ENCODE measurements around the gene ATP6V0A4. TPM values are rescaled to one million over a fixed set of nuclear protein-coding genes. Genes with fewer than 3 reads are reported as not detected.

ATP6V0A4 gene
- polyA plus RNA-seq, 1 of the 3 experiments (the other 2 are of a cell fraction): not detected

GRCh38 chr7:138658889-138659288 is 139.1 kb downstream of the ATP6V0A4 start:
- no peak for DNase-seq
- ChIA-PET CTCF (no interaction called here), POLR2A (no interaction called here)
- H4K20me1 ChIP-seq (ENCODE audit: insufficient read depth): no peaks in the 10 kb centered on the region
- H3K27ac ChIP-seq (ENCODE audit: low read depth in 2 of 2, low read length in 1 of 2): no peak overlapping the region
- WGBS (ENCODE audit: low lambda C conversion rate): 56% methylated on average over 4 of the region's 4 CpGs
- no peak overlapping the region for H3K9ac ChIP-seq
- no peak overlapping the region for H2AFZ ChIP-seq (ENCODE audit: low read depth)
- H3K9me2 ChIP-seq: no peaks in the 10 kb centered on the region
- TF ChIP-seq, protein P1, sequence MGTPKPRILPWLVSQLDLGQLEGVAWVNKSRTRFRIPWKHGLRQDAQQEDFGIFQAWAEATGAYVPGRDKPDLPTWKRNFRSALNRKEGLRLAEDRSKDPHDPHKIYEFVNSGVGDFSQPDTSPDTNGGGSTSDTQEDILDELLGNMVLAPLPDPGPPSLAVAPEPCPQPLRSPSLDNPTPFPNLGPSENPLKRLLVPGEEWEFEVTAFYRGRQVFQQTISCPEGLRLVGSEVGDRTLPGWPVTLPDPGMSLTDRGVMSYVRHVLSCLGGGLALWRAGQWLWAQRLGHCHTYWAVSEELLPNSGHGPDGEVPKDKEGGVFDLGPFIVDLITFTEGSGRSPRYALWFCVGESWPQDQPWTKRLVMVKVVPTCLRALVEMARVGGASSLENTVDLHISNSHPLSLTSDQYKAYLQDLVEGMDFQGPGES (IDR thresholded peaks at IDR 0.05; ENCODE audit: low read depth, low read length): no peak
- TF ChIP-seq RAD21 (IDR thresholded peaks at IDR 0.05; ENCODE audit: low read length) (no peak), JUND (IDR thresholded peaks at IDR 0.05) (no peak), CHD2 (IDR thresholded peaks at IDR 0.05; ENCODE audit: low read length, partially characterized antibody) (no peak), FOSL2 (IDR thresholded peaks at IDR 0.05; ENCODE audit: borderline replicate concordance, low read depth) (no peak), TEAD4 (IDR thresholded peaks at IDR 0.05; ENCODE audit: borderline replicate concordance, insufficient read depth) (no peak), REST (IDR thresholded peaks at IDR 0.05; ENCODE audit: low read depth, low read length) (no peak), GATA2 (CRISPR knock-in tag; IDR thresholded peaks at IDR 0.05) (no peak), FOXM1 (IDR thresholded peaks at IDR 0.05; ENCODE audit: low read depth) (no peak), RFX5 (IDR thresholded peaks at IDR 0.05; ENCODE audit: low read length) (no peak), USF1 (IDR thresholded peaks at IDR 0.05; ENCODE audit: borderline replicate concordance, low read depth) (no peak), EP300 (IDR thresholded peaks at IDR 0.05; ENCODE audit: borderline replicate concordance in 1 of 2, low read depth in 1 of 2, low read length in 1 of 2) (no peak), RCOR1 (IDR thresholded peaks at IDR 0.05; ENCODE audit: low read length) (no peak), EZH2phosphoT487 (IDR thresholded peaks at IDR 0.05; ENCODE audit: borderline replicate concordance, low read depth) (no peak), YY1 (IDR thresholded peaks at IDR 0.05; ENCODE audit: low read depth) (no peak), NFIC (IDR thresholded peaks at IDR 0.05; ENCODE audit: borderline replicate concordance) (no peak), ELF1 (IDR thresholded peaks at IDR 0.05) (no peak), TAF1 (IDR thresholded peaks at IDR 0.05; ENCODE audit: borderline replicate concordance, low read depth, low read length) (no peak)
- no peaks in the 10 kb centered on the region for H3K27me3 ChIP-seq (ENCODE audit: insufficient read depth)
- H3K4me1 ChIP-seq (ENCODE audit: control insufficient read depth in 1 of 2, insufficient read depth in 2 of 2, low read depth in 1 of 2, low read length in 1 of 2): peaks cover 0 to 34% of the 10 kb centered on the region in 2 experiments; a peak in 2 of 4 replicates
- no peak overlapping the region for H3K4me2 ChIP-seq
- peaks cover 5% of the 10 kb centered on the region; the same call in 1 of the 2 replicates for H3K9me3 ChIP-seq
- no peaks in the 10 kb centered on the region for H3K36me3 ChIP-seq (replicated peaks in 1 of 2; ENCODE audit: control insufficient read depth in 1 of 2, insufficient read depth in 2 of 2, low read length in 1 of 2)
- H3F3A ChIP-seq (replicated peaks; ENCODE audit: insufficient read depth): no peaks in the 10 kb centered on the region
- no peak overlapping the region for H3K4me3 ChIP-seq (ENCODE audit: low read depth in 2 of 2, low read length in 1 of 2)
- no peaks in the 10 kb centered on the region for H3K79me2 ChIP-seq (ENCODE audit: insufficient read depth)
